ENCODE data around the gene CABP2.

The CABP2 gene

GRCh38 chr11:67470337-67471002 lies 52.8 kb downstream of the CABP2 start:
- no peaks in the 10 kb centered on the region for H3K27me3 ChIP-seq
- H3K4me3 ChIP-seq (ENCODE audit: low read depth in 1 of 2, low read length in 1 of 2) = no peak overlapping the region
- H3K27ac ChIP-seq = no peak overlapping the region
- H3K36me3 ChIP-seq = no peaks in the 10 kb centered on the region
- H3K9me3 ChIP-seq = no peaks in the 10 kb centered on the region
- TF ChIP-seq CTCF (IDR thresholded peaks at IDR 0.05) = no peak
- peaks cover 14 to 21% of the 10 kb centered on the region in 2 experiments for H3K4me1 ChIP-seq (ENCODE audit: control insufficient read depth in 1 of 2, insufficient read depth in 1 of 2, low read depth in 1 of 2, low read length in 1 of 2)

DNA sequence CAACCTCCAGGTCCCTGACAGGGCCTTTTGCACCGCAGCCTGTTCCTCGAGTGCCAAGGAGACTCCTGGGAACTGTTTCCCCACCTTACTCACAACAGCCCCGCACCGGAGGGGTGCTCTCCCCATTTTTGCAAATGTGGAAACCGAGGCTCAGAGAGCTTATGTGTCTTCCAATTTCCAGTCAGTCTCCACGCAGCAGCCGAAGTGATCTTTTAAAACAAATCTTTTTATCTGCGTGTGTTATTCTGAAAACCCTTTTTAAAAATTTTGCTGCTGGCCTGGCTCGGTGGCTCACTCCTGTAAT lies 53.8 kb downstream of the CABP2 start:
- no peak for TF ChIP-seq CTCF (IDR thresholded peaks at IDR 0.05)
- Histone ChIP-seq H3K27ac (peak overlapping the region; percentile 73), H3K9me3 (no peaks in the 10 kb centered on the region), H3K4me3 (ENCODE audit: low read depth in 1 of 2, low read length in 1 of 2) (peak overlapping the region; percentile 69 to 91), H3K36me3 (no peaks in the 10 kb centered on the region), H3K27me3 (no peaks in the 10 kb centered on the region), H3K4me1 (ENCODE audit: control insufficient read depth in 1 of 2, insufficient read depth in 1 of 2, low read depth in 1 of 2, low read length in 1 of 2) (peaks cover 19 to 31% of the 10 kb centered on the region in 2 experiments)
